OCI-LY7 (cell line): ENCODE measurements around the gene NUDT21. TPM values are rescaled to one million over a fixed set of nuclear protein-coding genes. Genes with fewer than 3 reads are reported as not detected.

ENCODE experiments used
- BruUV-seq: library from RNA; stranded (reverse); fragments of 400-500 nt; replicated peaks from 2 replicates; lab custom pipeline; 2021; lab: Mats Ljungman, UMichigan
- CTCF ChIA-PET: fragments of 300-600 bp; sonication (Branson Sonifier 250); formaldehyde crosslinking; loops from one replicate; lab custom pipeline; 2022; ENCODE audit warnings: antibody characterized with exemption; ENCODE audit not compliant: unreplicated experiment; lab: Charles Lee
- POLR2A ChIA-PET: fragments of 300-600 bp; sonication (Branson Sonifier 250); formaldehyde crosslinking; loops from one replicate; lab custom pipeline; 2022; ENCODE audit warnings: antibody characterized with exemption; lab: Charles Lee
- DNase-seq: peaks from one replicate; pipeline ENCODE4 v3.0.0-alpha.2; 2015; ENCODE audit warnings: low spot score
- H2AFZ ChIP-seq: fragments of 200-600 bp; sonication (generic), shearing (Covaris generic); 2 replicates; pipeline ENCODE4 v1.6.1; 2014; ENCODE audit warnings: mild to moderate bottlenecking, antibody characterized with exemption, low read length, moderate library complexity
- H3K27ac ChIP-seq: fragments of 200-600 bp; sonication (generic); 2 replicates; pipeline ENCODE4 v1.5.1; 2014; ENCODE audit warnings: mixed run types, low read depth, mild to moderate bottlenecking, moderate library complexity, low read length, inconsistent platforms; ENCODE audit not compliant: poor library complexity, severe bottlenecking
- H3K36me3 ChIP-seq: fragments of 200-600 bp; sonication (generic); 2 replicates; pipeline ENCODE4 v1.6.1; 2014; ENCODE audit warnings: mild to moderate bottlenecking, antibody characterized with exemption, low read length, moderate library complexity, mixed read lengths; ENCODE audit not compliant: insufficient read depth
- H3K4me1 ChIP-seq: fragments of 200-600 bp; sonication (generic); 2 replicates; pipeline ENCODE4 v1.5.1; 2014; ENCODE audit warnings: mild to moderate bottlenecking, low read length; ENCODE audit not compliant: insufficient read depth, poor library complexity, severe bottlenecking
- H3K4me2 ChIP-seq: fragments of 200-600 bp; sonication (generic); 2 replicates; pipeline ENCODE4 v1.6.1; 2014; ENCODE audit warnings: mild to moderate bottlenecking, low read length
- H3K4me3 ChIP-seq: fragments of 200-600 bp; sonication (generic); 2 replicates; pipeline ENCODE4 v1.5.1; 2014; ENCODE audit warnings: mild to moderate bottlenecking, low read depth, low read length; ENCODE audit not compliant: poor library complexity, severe bottlenecking
- H3K79me2 ChIP-seq: fragments of 200-600 bp; sonication (generic); 2 replicates; pipeline ENCODE4 v1.6.1; 2016; ENCODE audit warnings: low read depth, mild to moderate bottlenecking, low read length, moderate library complexity, mixed read lengths; ENCODE audit not compliant: insufficient read depth
- H3K9me2 ChIP-seq: fragments of 200-600 bp; sonication (generic); 2 replicates; pipeline ENCODE4 v1.6.1; 2016; ENCODE audit warnings: mild to moderate bottlenecking, low read length, mixed read lengths; ENCODE audit not compliant: insufficient read depth
- H3K9me3 ChIP-seq: fragments of 200-600 bp; sonication (generic); 2 replicates; pipeline ENCODE4 v1.6.1; 2014; ENCODE audit warnings: mild to moderate bottlenecking, mixed run types, low read length, mixed read lengths
- H4K20me1 ChIP-seq: fragments of 200-600 bp; sonication (generic); 2 replicates; pipeline ENCODE4 v1.6.1; 2014; ENCODE audit warnings: mild to moderate bottlenecking, antibody characterized with exemption, low read length, moderate library complexity, mixed read lengths; ENCODE audit not compliant: insufficient read depth
- EZH2phosphoT487 ChIP-seq: fragments of 200-600 bp; sonication (generic); IDR thresholded peaks from 2 replicates; pipeline ENCODE4 v1.6.1; 2018; ENCODE audit warnings: low read depth, borderline replicate concordance, mild to moderate bottlenecking, mixed run types, antibody characterized with exemption, low read length, moderate library complexity, mixed read lengths
- intact Hi-C: fragments of 100-400 bp; cut with micrococcal nuclease; formaldehyde crosslinking; loops from one replicate; pipeline ENCODE4 v1.10.0; 2022; ENCODE audit not compliant: unreplicated experiment
- total RNA-seq, 2 experiments: library from RNA; depleted of rRNA in 1 of 2; stranded (reverse); fragments of >200 nt in 1 of 2; shearing (Covaris generic) in 1 of 2; gene quantifications; 2 replicates each; pipeline ENCODE4 v1.2.3, GENCODE V29; 2014 to 2022
- TF ChIP-seq, protein P1 (sequence below): fragments of 200-600 bp; sonication (generic); conservative IDR thresholded peaks from 2 replicates; pipeline ENCODE4 v1.5.1; 2014; ENCODE audit warnings: mild to moderate bottlenecking, antibody characterized with exemption, low read length, moderate library complexity, mixed read lengths

NUDT21 gene
- total RNA-seq, 2 experiments from 2014 or later, result 229 to 273 TPM

DNA sequence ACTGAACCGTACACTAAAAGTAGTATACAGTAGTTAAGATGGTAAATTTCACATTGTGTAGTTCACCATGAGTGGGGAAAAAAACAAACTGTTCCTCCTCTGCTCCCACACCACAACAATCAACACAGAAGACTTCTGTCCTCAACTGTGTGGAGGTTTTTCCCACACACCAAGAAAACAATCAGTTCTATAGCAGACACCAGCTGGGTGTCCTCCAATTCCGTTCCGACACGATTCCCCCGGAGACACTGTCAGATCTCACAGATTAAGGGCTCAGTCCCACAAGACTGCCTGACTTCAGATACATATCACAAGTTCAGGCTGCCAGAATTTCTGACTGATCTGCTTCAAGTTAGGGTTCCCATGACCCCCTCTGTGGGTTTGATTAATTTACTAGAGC is 36.9 kb upstream of the NUDT21 start:
- Histone ChIP-seq H3K9me3 (no peaks in the 10 kb centered on the region), H4K20me1 (no peaks in the 10 kb centered on the region), H2AFZ (no peak overlapping the region), H3K4me1 (peaks cover 13% of the 10 kb centered on the region), H3K36me3 (peaks cover 3% of the 10 kb centered on the region; the same call in 1 of the 2 replicates), H3K27ac (no peak overlapping the region), H3K4me2 (no peak overlapping the region), H3K79me2 (no peaks in the 10 kb centered on the region), H3K4me3 (no peak overlapping the region), H3K9me2 (no peaks in the 10 kb centered on the region)
- POLR2A ChIA-PET, result interaction anchor here (0.6 kb wide), 1 partner anchor 22 kb away, joined by 3 read pairs; no protein-coding TSS in a partner anchor
- CTCF ChIA-PET, result no interaction called here
- TF ChIP-seq, protein P1, sequence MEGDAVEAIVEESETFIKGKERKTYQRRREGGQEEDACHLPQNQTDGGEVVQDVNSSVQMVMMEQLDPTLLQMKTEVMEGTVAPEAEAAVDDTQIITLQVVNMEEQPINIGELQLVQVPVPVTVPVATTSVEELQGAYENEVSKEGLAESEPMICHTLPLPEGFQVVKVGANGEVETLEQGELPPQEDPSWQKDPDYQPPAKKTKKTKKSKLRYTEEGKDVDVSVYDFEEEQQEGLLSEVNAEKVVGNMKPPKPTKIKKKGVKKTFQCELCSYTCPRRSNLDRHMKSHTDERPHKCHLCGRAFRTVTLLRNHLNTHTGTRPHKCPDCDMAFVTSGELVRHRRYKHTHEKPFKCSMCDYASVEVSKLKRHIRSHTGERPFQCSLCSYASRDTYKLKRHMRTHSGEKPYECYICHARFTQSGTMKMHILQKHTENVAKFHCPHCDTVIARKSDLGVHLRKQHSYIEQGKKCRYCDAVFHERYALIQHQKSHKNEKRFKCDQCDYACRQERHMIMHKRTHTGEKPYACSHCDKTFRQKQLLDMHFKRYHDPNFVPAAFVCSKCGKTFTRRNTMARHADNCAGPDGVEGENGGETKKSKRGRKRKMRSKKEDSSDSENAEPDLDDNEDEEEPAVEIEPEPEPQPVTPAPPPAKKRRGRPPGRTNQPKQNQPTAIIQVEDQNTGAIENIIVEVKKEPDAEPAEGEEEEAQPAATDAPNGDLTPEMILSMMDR, result no peak
- DNase-seq, result no peak
- BruUV-seq, result no TSS peak
- intact Hi-C loops, result no loop called here

DNA sequence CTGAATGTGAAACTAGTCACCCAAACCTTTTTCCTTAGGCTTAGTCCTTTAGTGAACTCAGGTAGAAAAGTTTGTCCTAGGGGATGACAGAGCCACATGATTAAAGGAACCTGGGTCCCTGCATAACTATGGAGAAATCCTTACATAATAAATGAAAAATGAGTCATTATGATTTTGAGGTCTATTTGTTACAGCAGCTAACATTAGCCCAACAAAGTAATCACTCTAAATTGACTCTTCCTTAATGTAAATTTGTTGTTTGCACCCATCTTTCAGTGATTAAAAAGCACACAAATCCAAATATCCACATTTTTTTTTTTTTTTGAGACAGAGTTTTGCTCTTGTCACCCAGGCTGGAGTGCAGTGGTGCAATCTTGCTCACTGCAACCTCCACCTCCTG is 32.3 kb upstream of the NUDT21 start:
- no peaks in the 10 kb centered on the region for H3K4me1 ChIP-seq
- no peak overlapping the region for H3K4me3 ChIP-seq
- POLR2A ChIA-PET, result interaction anchor here (0.7 kb wide), 1 partner anchor 259 kb away, joined by 3 read pairs; no protein-coding TSS in a partner anchor
- intact Hi-C loops, result no loop called here
- H3K4me2 ChIP-seq, result no peak overlapping the region
- no peak overlapping the region for H2AFZ ChIP-seq
- H3K9me2 ChIP-seq, result no peaks in the 10 kb centered on the region
- CTCF ChIA-PET, result no interaction called here
- peaks cover 24% of the 10 kb centered on the region for H3K36me3 ChIP-seq
- H3K27ac ChIP-seq, result no peak overlapping the region
- no peak for TF ChIP-seq EZH2phosphoT487
- TF ChIP-seq, protein P1, result no peak
- DNase-seq, result no peak
- no peaks in the 10 kb centered on the region for H3K79me2 ChIP-seq
- no peaks in the 10 kb centered on the region for H4K20me1 ChIP-seq
- BruUV-seq, result no TSS peak
- no peaks in the 10 kb centered on the region for H3K9me3 ChIP-seq

DNA sequence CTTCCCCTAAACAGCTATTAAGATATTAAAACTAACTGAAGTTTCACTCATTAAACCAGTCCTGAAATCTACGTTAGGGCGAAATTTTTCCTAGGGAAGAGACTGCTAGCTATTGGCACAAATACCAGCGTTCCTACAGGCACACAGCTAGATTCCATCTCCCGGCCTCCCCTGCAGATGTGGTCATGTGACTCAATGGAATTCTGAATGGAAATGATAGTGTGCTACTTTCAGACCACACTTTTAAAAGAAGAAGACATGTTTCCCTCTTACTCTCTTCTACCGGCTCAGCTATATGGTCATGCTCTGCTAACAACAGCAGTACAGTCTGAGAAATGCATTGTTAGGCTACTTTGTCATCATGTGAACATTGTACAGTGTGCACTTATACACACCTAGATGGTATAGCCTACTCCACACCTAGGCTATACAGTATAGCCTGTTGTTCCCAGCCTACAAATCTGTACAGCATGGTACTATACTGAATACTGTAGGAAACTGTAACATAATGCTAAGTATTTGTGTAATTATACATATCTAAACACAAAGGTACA is 31.6 kb upstream of the NUDT21 start:
- BruUV-seq, result no TSS peak

More for the DNA sequence above, 31.6 kb upstream of the NUDT21 start:
- Histone ChIP-seq H3K4me1 (no peaks in the 10 kb centered on the region), H3K9me2 (no peaks in the 10 kb centered on the region), H3K79me2 (no peaks in the 10 kb centered on the region), H3K9me3 (no peaks in the 10 kb centered on the region), H3K36me3 (peaks cover 30% of the 10 kb centered on the region), H3K4me2 (no peak overlapping the region), H3K4me3 (no peak overlapping the region), H3K27ac (no peak overlapping the region), H4K20me1 (no peaks in the 10 kb centered on the region), H2AFZ (no peak overlapping the region)
- intact Hi-C loops, result no loop called here
- no peak for TF ChIP-seq EZH2phosphoT487
- TF ChIP-seq, protein P1, result no peak
- POLR2A ChIA-PET, result interaction anchor here (0.6 to 0.7 kb wide), 2 partner anchors 260 to 1489 kb away, joined by 3 read pairs; no protein-coding TSS in a partner anchor
- DNase-seq, result no peak
- CTCF ChIA-PET, result no interaction called here
